HepG2 (cell line): ENCODE data around the gene RHOD.

Source experiments
- ARNT ChIP-seq: fragments of 450-650 bp; IDR thresholded peaks from 2 replicates; pipeline ENCODE4 v1.6.1; 2017
- ATF7 ChIP-seq, 2 experiments: fragments of 450-650 bp in 1 of 2; sonication (generic) in 1 of 2; formaldehyde crosslinking in 1 of 2; IDR thresholded peaks; 2 replicates each; pipeline versions ENCODE4 v1.4.0 to v1.6.1; 2016 to 2020; ENCODE audit warnings: antibody characterized with exemption in 1 of 2, mild to moderate bottlenecking in 1 of 2, missing genetic modification reagents in 1 of 2
- CBFB ChIP-seq: sonication (generic); formaldehyde crosslinking; IDR thresholded peaks from 2 replicates; pipeline ENCODE4 v1.4.0; 2020; ENCODE audit warnings: missing genetic modification reagents
- CTCF ChIP-seq: sonication (generic); formaldehyde crosslinking; IDR thresholded peaks from 2 replicates; pipeline ENCODE4 v1.5.0; 2020; ENCODE audit warnings: mild to moderate bottlenecking, missing genetic modification reagents, moderate library complexity
- HDAC2 ChIP-seq: sonication (generic); formaldehyde crosslinking; IDR thresholded peaks from 2 replicates; pipeline ENCODE4 v1.4.0; 2020; ENCODE audit warnings: missing genetic modification reagents
- KAT8 ChIP-seq: IDR thresholded peaks from 2 replicates; pipeline ENCODE4 v1.6.1; 2016; ENCODE audit warnings: missing genetic modification reagents, missing compliant biosample characterization
- MAFK ChIP-seq, 2 experiments: IDR thresholded peaks in 1 of 2; conservative IDR thresholded peaks in 1 of 2; 2 replicates each; pipeline ENCODE4 v1.6.1; 2011; ENCODE audit warnings: improper control_type of control experiment in 2 of 2, low read length in 2 of 2
- POLR2A ChIP-seq, 2 experiments: IDR thresholded peaks; 2 replicates each; pipeline ENCODE4 v1.6.1; 2011; ENCODE audit warnings: low read depth in 2 of 2, low read length in 2 of 2, mild to moderate bottlenecking in 1 of 2, moderate library complexity in 1 of 2; ENCODE audit not compliant: insufficient read depth in 1 of 2
- PRDM15 ChIP-seq: sonication (generic); formaldehyde crosslinking; IDR thresholded peaks from 2 replicates; pipeline ENCODE4 v1.4.0; 2020; ENCODE audit warnings: missing genetic modification reagents
- TCF7 ChIP-seq: sonication (generic); IDR thresholded peaks from 2 replicates; pipeline ENCODE4 v1.6.1; 2016; ENCODE audit warnings: antibody characterized with exemption, low read depth
- ZFX ChIP-seq: sonication (generic); formaldehyde crosslinking; IDR thresholded peaks from 2 replicates; pipeline ENCODE4 v1.4.0; 2020; ENCODE audit warnings: mild to moderate bottlenecking, low read depth, missing genetic modification reagents, moderate library complexity

GRCh38 chr11:67054836-67055523 is 1.7 kb upstream of the RHOD start:
- TF ChIP-seq HDAC2 (CRISPR knock-in tag) = peak; percentile 84
- TF ChIP-seq ZFX (CRISPR knock-in tag) = no peak
- peak; percentile 2; the same call in 1 of the 2 replicates for TF ChIP-seq CTCF (CRISPR knock-in tag)
- no peak for TF ChIP-seq PRDM15 (CRISPR knock-in tag)
- no peak for TF ChIP-seq POLR2A (IDR thresholded peaks at IDR 0.05; ENCODE audit: insufficient read depth in 1 of 2, low read depth in 2 of 2, low read length in 2 of 2)
- TF ChIP-seq KAT8 (CRISPR knock-in tag) = peak; percentile 35; the same call in 1 of the 2 replicates
- no peak for TF ChIP-seq CBFB (CRISPR knock-in tag)
- TF ChIP-seq ARNT = no peak
- no peak for TF ChIP-seq TCF7
- TF ChIP-seq MAFK (conservative IDR thresholded peaks at IDR 0.05 in 1 of 2, IDR thresholded peaks at IDR 0.05 in 1 of 2; ENCODE audit: low read length in 2 of 2) = no peak
- TF ChIP-seq ATF7 (IDR thresholded peaks at IDR 0.05) = no peak
- TF ChIP-seq ATF7 (CRISPR knock-in tag; IDR thresholded peaks at IDR 0.05) = no peak; the same call in 1 of the 2 replicates
